SU-DHL-6 (cell line): ENCODE results near the gene CSNK1D.

Experiments used
- H2AFZ ChIP-seq: fragments of 200-600 bp; sonication (generic); 2 replicates; pipeline ENCODE4 v1.6.1; 2014; ENCODE audit warnings: low read depth, mild to moderate bottlenecking, moderate library complexity, mixed read lengths, antibody characterized with exemption, low read length; ENCODE audit not compliant: severe bottlenecking
- H3F3A ChIP-seq: fragments of 200-600 bp; shearing (Covaris generic); 2 replicates; pipeline ENCODE4 v1.6.0; 2016; ENCODE audit warnings: antibody characterized with exemption, mild to moderate bottlenecking; ENCODE audit not compliant: insufficient read depth
- H3K27ac ChIP-seq: fragments of 200-600 bp; sonication (generic); 2 replicates; pipeline ENCODE4 v1.5.1; 2016; ENCODE audit warnings: low read depth, mild to moderate bottlenecking, low read length, moderate library complexity, mixed read lengths
- H3K27me3 ChIP-seq: fragments of 200-600 bp; sonication (generic), shearing (Covaris generic); 2 replicates; pipeline ENCODE4 v1.6.0; 2014; ENCODE audit warnings: mild to moderate bottlenecking, low read length
- H3K36me3 ChIP-seq: fragments of 200-600 bp; sonication (generic); 2 replicates; pipeline ENCODE4 v1.6.1; 2014; ENCODE audit warnings: mild to moderate bottlenecking, low read length, mixed read lengths
- H3K4me2 ChIP-seq: fragments of 300-600, 200-600 bp; shearing (Covaris generic), sonication (generic); 2 replicates; pipeline ENCODE4 v1.6.0; 2014; ENCODE audit warnings: low read length, low read depth, mild to moderate bottlenecking; ENCODE audit not compliant: poor library complexity, severe bottlenecking
- H3K4me3 ChIP-seq: fragments of 200-600 bp; sonication (generic); 2 replicates; pipeline ENCODE4 v1.5.1; 2014; ENCODE audit warnings: antibody characterized with exemption, low read length, mild to moderate bottlenecking, mixed read lengths; ENCODE audit not compliant: insufficient read depth, poor library complexity, severe bottlenecking
- H3K79me2 ChIP-seq: fragments of 200-600 bp; sonication (generic); 2 replicates; pipeline ENCODE4 v1.6.1; 2014; ENCODE audit warnings: mild to moderate bottlenecking, low read length, moderate library complexity; ENCODE audit not compliant: insufficient read depth
- H3K9ac ChIP-seq: fragments of 200-600 bp; sonication (generic); 2 replicates; pipeline ENCODE4 v1.7.0; 2014; ENCODE audit warnings: mild to moderate bottlenecking, low read length
- H3K9me2 ChIP-seq: fragments of 200-600 bp; sonication (generic); replicated peaks from 2 replicates; pipeline ENCODE4 v1.6.1; 2014; ENCODE audit warnings: low read length; ENCODE audit not compliant: insufficient read depth
- H3K9me3 ChIP-seq: fragments of 200-600 bp; sonication (generic); 2 replicates; pipeline ENCODE4 v1.6.1; 2014; ENCODE audit warnings: low read length, mixed read lengths; ENCODE audit not compliant: insufficient read depth
- H4K20me1 ChIP-seq: fragments of 200-600 bp; sonication (generic); 2 replicates; pipeline ENCODE4 v1.6.1; 2014; ENCODE audit warnings: low read depth, mild to moderate bottlenecking, antibody characterized with exemption, low read length, moderate library complexity, mixed read lengths
- EZH2phosphoT487 ChIP-seq: fragments of 200-600 bp; sonication (generic), shearing (Covaris generic); conservative IDR thresholded peaks from 2 replicates; pipeline ENCODE4 v1.6.1; 2018; ENCODE audit warnings: mild to moderate bottlenecking, antibody characterized with exemption, low read length, moderate library complexity, mixed read lengths
- TF ChIP-seq, protein P1 (sequence below): fragments of 200-600 bp; sonication (generic); IDR thresholded peaks from one replicate; pipeline ENCODE4 v1.5.1; 2017; ENCODE audit warnings: antibody characterized with exemption, mild to moderate bottlenecking, low read length, moderate library complexity; ENCODE audit not compliant: insufficient read depth, poor library complexity, severe bottlenecking

The CSNK1D gene

DNA sequence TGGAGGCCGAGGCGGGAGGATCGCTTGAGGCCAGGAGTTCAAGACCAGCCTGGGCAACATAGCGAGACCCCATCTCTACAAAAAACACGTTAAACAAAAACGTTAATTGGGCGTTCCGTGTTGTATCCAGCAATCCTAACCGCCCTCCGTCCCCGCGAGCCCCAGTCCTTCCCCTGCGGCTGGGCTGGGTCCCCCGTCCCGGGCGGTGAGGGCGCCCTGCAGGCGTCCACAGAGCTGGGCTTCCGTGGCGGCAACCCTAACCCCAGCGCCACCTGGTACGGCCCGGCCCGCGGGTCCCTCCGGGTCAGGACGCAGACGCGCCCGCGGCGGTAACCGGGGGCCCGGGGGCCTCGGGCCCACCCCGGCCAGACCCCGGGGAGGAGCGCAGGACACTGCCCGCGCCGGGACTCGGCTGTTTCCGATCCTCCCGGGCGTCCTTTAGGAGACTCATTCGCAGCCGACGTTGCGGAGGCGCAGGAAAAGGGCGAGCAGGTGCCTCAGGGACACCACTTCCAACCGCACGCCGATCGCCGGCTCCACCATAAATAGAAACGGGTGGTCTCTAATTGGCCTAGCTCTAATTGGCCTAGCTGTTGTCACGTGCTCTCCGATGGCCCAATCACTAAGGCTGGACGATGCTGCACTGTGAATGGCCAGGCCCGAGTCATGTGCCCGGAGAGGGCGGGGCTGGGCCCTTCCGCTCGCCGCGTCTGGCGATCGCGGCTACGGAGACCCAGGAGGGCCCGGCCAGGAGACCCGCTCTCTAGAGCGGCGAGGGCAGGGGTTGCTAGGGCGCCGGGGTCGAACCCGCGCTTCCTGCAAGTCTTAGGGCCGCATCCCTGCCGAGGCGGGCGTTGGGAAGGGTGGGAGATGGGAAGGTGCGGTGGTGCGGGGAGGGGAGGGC, 19.0 kb upstream of the CSNK1D start:
- H3K79me2 ChIP-seq = no peaks in the 10 kb centered on the region
- no peaks in the 10 kb centered on the region for H3K27me3 ChIP-seq
- H3K9ac ChIP-seq = peak overlapping the region; percentile 88
- H4K20me1 ChIP-seq = no peaks in the 10 kb centered on the region
- H3F3A ChIP-seq = peaks cover 16% of the 10 kb centered on the region
- no peaks in the 10 kb centered on the region for H3K36me3 ChIP-seq
- H3K27ac ChIP-seq = peak overlapping the region; percentile 61
- no peaks in the 10 kb centered on the region for H3K9me2 ChIP-seq
- peak overlapping the region; percentile 71 for H3K4me2 ChIP-seq
- TF ChIP-seq, protein P1, sequence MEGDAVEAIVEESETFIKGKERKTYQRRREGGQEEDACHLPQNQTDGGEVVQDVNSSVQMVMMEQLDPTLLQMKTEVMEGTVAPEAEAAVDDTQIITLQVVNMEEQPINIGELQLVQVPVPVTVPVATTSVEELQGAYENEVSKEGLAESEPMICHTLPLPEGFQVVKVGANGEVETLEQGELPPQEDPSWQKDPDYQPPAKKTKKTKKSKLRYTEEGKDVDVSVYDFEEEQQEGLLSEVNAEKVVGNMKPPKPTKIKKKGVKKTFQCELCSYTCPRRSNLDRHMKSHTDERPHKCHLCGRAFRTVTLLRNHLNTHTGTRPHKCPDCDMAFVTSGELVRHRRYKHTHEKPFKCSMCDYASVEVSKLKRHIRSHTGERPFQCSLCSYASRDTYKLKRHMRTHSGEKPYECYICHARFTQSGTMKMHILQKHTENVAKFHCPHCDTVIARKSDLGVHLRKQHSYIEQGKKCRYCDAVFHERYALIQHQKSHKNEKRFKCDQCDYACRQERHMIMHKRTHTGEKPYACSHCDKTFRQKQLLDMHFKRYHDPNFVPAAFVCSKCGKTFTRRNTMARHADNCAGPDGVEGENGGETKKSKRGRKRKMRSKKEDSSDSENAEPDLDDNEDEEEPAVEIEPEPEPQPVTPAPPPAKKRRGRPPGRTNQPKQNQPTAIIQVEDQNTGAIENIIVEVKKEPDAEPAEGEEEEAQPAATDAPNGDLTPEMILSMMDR = no peak
- no peak for TF ChIP-seq EZH2phosphoT487
- peak overlapping the region; percentile 87 for H3K4me3 ChIP-seq
- H3K9me3 ChIP-seq = no peaks in the 10 kb centered on the region
- peak overlapping the region; percentile 75 for H2AFZ ChIP-seq

DNA sequence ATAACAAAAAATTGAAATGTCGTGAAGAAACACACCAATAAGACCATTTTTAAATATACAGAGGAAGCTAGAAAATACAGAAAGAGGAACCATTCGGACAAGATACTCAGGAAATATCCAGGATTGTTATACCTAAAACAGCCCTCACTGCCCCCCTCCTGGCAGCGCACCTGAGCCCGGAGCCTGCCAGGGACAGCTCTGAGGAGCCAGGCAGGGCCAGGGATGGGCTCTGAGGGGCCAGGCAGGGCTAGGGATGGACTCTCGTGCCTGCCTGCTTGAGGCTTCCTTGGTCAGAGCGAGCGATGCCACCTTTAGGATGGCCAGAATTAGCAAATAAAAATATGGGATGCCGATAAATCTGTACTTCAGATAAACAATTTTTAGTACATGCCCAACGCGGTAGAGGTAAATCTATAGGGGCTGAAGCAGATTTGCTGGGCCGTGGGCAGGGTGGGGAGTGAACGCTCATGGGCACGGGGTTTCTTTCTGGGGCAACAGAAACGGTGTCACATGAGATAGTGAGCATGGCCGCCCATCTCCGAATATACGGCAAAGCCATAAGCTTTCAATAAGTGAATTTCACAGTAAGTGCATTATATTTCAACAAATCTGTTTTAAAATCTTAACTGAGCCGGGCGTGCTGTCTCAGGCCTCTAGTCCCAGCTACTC, 18.2 kb upstream of the CSNK1D start:
- Histone ChIP-seq H3K9me3 (no peaks in the 10 kb centered on the region), H3K9me2 (no peaks in the 10 kb centered on the region), H3K36me3 (no peaks in the 10 kb centered on the region), H3K9ac (peak overlapping the region; percentile 88), H3F3A (peaks cover 14% of the 10 kb centered on the region), H3K27ac (no peak overlapping the region), H3K27me3 (no peaks in the 10 kb centered on the region), H3K79me2 (no peaks in the 10 kb centered on the region), H2AFZ (no peak overlapping the region), H4K20me1 (no peaks in the 10 kb centered on the region), H3K4me2 (peak overlapping the region; percentile 61), H3K4me3 (peak overlapping the region; percentile 87)
- TF ChIP-seq, protein P1 = no peak
- no peak for TF ChIP-seq EZH2phosphoT487

DNA sequence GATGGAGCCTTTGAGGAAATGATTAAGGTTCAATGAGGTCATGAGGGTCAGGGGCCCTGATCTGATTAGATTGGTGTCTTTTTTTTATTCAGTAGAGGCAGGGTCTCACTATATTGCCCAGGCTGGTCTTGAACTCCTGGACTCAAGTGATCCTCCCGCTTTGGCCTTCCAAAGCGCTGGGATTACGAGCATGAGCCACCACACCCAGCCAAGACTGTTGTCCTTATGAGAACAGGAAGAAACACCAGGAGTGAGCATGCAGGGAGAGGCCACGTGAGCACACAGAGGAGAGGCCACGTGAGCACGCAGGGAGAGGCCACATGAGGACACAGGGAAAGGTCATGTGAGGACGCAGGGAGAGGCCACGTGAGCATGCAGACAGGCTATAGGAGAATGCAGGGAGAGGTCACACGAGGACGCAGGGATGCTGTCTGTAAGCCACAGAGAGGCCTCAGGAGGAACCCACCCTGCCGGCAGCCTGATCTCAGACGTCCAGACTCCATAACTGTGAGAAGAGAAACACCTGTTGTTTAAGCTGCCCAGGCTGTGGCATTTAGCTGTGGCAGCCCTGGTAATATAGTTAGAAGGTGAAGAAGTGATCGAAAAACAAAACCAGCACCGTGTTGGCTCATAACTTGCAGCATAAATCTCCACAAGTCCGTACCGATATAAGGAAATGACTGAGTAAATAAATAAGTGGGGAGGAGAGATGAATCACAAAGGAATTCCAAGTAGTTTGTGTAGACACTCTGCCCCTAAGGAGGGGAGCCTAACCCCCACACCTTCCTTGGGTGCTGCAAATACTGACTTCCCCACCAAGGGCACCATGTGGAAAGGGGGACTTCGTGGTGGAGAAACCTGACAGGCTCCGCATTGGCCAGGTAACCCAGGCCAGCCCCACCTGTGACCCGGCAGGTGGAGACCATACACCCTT, 14.6 kb upstream of the CSNK1D start:
- Histone ChIP-seq H3K4me2 (no peak overlapping the region), H2AFZ (no peak overlapping the region), H3K36me3 (no peaks in the 10 kb centered on the region), H3K4me3 (no peak overlapping the region), H3K9me2 (no peaks in the 10 kb centered on the region), H3K79me2 (no peaks in the 10 kb centered on the region), H4K20me1 (no peaks in the 10 kb centered on the region), H3K9ac (no peak overlapping the region), H3F3A (no peaks in the 10 kb centered on the region; the same call in 1 of the 2 replicates), H3K27ac (no peak overlapping the region), H3K9me3 (no peaks in the 10 kb centered on the region), H3K27me3 (no peaks in the 10 kb centered on the region)
- TF ChIP-seq, protein P1 = no peak
- no peak for TF ChIP-seq EZH2phosphoT487
